Heart left ventricle (tissue), 16 donors: ENCODE data around the gene IL1RAPL1. TPM values are rescaled to one million over a fixed set of nuclear protein-coding genes. Genes with fewer than 3 reads are reported as not detected.
A peak's percentile ranks its signal among the peaks of the same experiment; 100 is the strongest.

ENCODE experiments used
- ATAC-seq, 4 donors: fragments of 200-7000 bp; cut with Tn5 transposase; one replicate each; pipeline ENCODE4 v1.9.1; 2020 to 2022; ENCODE audit warnings: moderate library complexity in 4 of 4, mild to moderate bottlenecking in 3 of 4, moderate number of reproducible peaks in 1 of 4
- DNase-seq, 5 donors: peaks; one replicate each; pipeline ENCODE4 v3.0.0-alpha.2; 2020
- H3K27ac ChIP-seq, 12 donors: fragments of 200-600 bp; sonication (generic) in 4 of 12; one replicate each; pipeline versions ENCODE4 v1.5.0 to v1.8.0; 2016 to 2022; ENCODE audit warnings: mild to moderate bottlenecking in 2 of 12
- H3K27me3 ChIP-seq, 9 donors: fragments of 200-600 bp; sonication (generic) in 2 of 9; one replicate each; pipeline versions ENCODE4 v1.5.1 to v1.8.0; 2016 to 2022; ENCODE audit warnings: mild to moderate bottlenecking in 3 of 9
- H3K36me3 ChIP-seq, 9 donors: fragments of 200-600 bp; sonication (generic) in 2 of 9; one replicate each; pipeline versions ENCODE4 v1.5.0 to v1.8.0; 2018 to 2022; ENCODE audit warnings: mild to moderate bottlenecking in 2 of 9
- H3K4me1 ChIP-seq, 12 donors: fragments of 200-600 bp; sonication (generic) in 4 of 12; one replicate each; pipeline versions ENCODE4 v1.5.0 to v1.8.0; 2016 to 2022; ENCODE audit warnings: mild to moderate bottlenecking in 3 of 12
- H3K4me3 ChIP-seq, 12 donors: fragments of 200-600 bp; sonication (generic) in 4 of 12; one replicate each; pipeline versions ENCODE4 v1.5.0 to v1.8.0; 2017 to 2022; ENCODE audit warnings: mild to moderate bottlenecking in 9 of 12, moderate library complexity in 4 of 12
- H3K9me3 ChIP-seq, 12 donors: fragments of 200-600 bp; sonication (generic) in 4 of 12; one replicate each; pipeline versions ENCODE4 v1.5.0 to v1.8.0; 2016 to 2022; ENCODE audit warnings: mild to moderate bottlenecking in 1 of 12
- CTCF ChIP-seq, 12 donors: fragments of 200-600 bp; sonication (generic) in 4 of 12; IDR thresholded peaks; one replicate each; pipeline versions ENCODE4 v1.5.0 to v1.8.0; 2018 to 2022; ENCODE audit warnings: antibody characterized with exemption in 12 of 12, mild to moderate bottlenecking in 5 of 12
- POLR2A ChIP-seq, 2 donors: fragments of 450-650 bp; IDR thresholded peaks; one replicate each; pipeline ENCODE4 v1.6.1; 2017; ENCODE audit warnings: antibody characterized with exemption in 2 of 2, mild to moderate bottlenecking in 2 of 2, moderate library complexity in 2 of 2
- WGBS, 4 donors: extraction: QIAGEN DNeasy Blood & Tissue Kit in 2 of 4; methylation state at CpG; one replicate each; pipeline versions ENCODE4 v1.1.5 to v1.1.7; 2013 to 2018; 5-methylcytosine and 5-hydroxymethylcytosine counted together
- intact Hi-C, 10 donors: fragments of 100-400 bp; cut with DNase I; formaldehyde crosslinking; loops; one replicate each; pipeline versions ENCODE4 v1.11.1 to v1.14.2; 2022
- polyA plus RNA-seq, 2 donors: library from polyadenylated mRNA; stranded (reverse); fragments of 200-250 nt; gene quantifications; one replicate each; pipeline ENCODE4 v1.2.3, GENCODE V29; 2013
- total RNA-seq, 9 donors: library from RNA; depleted of rRNA in 2 of 9; stranded (reverse); fragments of >200 nt in 2 of 9; fragmentation: NEBNext Ultra II Directional in 3 of 9; extraction: Animal tissue kit (Norgen Biotek cat#: 25700) in 3 of 9; gene quantifications; one replicate each; pipeline versions ENCODE4 v1.1.0 to v1.2.4, GENCODE V29; 2016 to 2023
- donor health status: ischemic (EF 13 %, LVEDD 7.1; RV severe dilation, severe dysfunction).
- donor health status: healthy with polysubstance abuse.
- donor health status: DM: no; HTN: yes; CAD: no.
- donor health status: DM: no; HTN: no; CAD: no.
- donor health status: ischemic (EF 25% LVEDD 6.9; RV normal size, moderate dysfunction).
- donor health status: ischemic (EF 25% LVEDD 5.7; RV mildly dilated, moderate dysfunction).
- donor health status: healthy.
- donor health status: DM: yes; HTN: yes; CAD: no.
- donor health status: ischemic (EF 35%, LVEDD 5.7; RV mildly dilated, moderate dysfunction).
- donor health status: nonischemic (EF 11% LVEDD 7.7; RV severe dilation, severe dysfunction).
- donor health status: DM: yes; HTN: yes; CAD: no.
- donor health status: PGD.
- donor health status: ischemic (EF 29% LVEDD 5.4; RV normal size, mild dysfunction).
- donor health status: nonischemic (EF 23%, LVEDD 6.1; RV moderate dilation, normal function).

The IL1RAPL1 gene
- total and polyA plus RNA-seq, 11 donors = 0.42 to 4.7 (median 2.3) TPM

GRCh38 chrX:29890004-29890403 lies 1302.8 kb downstream of the IL1RAPL1 start:
- TF ChIP-seq CTCF (IDR thresholded peaks at IDR 0.05) (no peak), POLR2A (IDR thresholded peaks at IDR 0.05) (no peak)
- no peaks in the 10 kb centered on the region for H3K9me3 ChIP-seq

GRCh38 chrX:29890646-29891200 lies 1303.5 kb downstream of the IL1RAPL1 start:
- H3K9me3 ChIP-seq = no peaks in the 10 kb centered on the region
- DNase-seq = no peak
- WGBS, 4 donors = 64 to 85% (median 76%) methylated on average over 2 of the region's 2 CpGs
- ATAC-seq = no peak
- TF ChIP-seq POLR2A (IDR thresholded peaks at IDR 0.05) = no peak
- TF ChIP-seq CTCF (IDR thresholded peaks at IDR 0.05) = no peak
- no peak overlapping the region for H3K27ac ChIP-seq
- intact Hi-C loops = no loop called here
- no peak overlapping the region for H3K4me3 ChIP-seq
- no peaks in the 10 kb centered on the region for H3K27me3 ChIP-seq
- no peaks in the 10 kb centered on the region for H3K36me3 ChIP-seq
- no peaks in the 10 kb centered on the region for H3K4me1 ChIP-seq

More at GRCh38 chrX:29890004-29890403, 1302.8 kb downstream of the IL1RAPL1 start:
- WGBS, 4 donors = 77 to 93% (median 85%) methylated on average over 2 of the region's 2 CpGs
- Histone ChIP-seq H3K4me3 (no peak overlapping the region), H3K36me3 (no peaks in the 10 kb centered on the region), H3K4me1 (no peaks in the 10 kb centered on the region), H3K27ac (no peak overlapping the region), H3K27me3 (no peaks in the 10 kb centered on the region)
- DNase-seq = no peak
- no peak for ATAC-seq
- intact Hi-C loops = no loop called here

GRCh38 chrX:29902004-29902403 lies 1314.8 kb downstream of the IL1RAPL1 start:
- Histone ChIP-seq H3K36me3 (no peaks in the 10 kb centered on the region), H3K9me3 (no peaks in the 10 kb centered on the region), H3K4me1 (no peaks in the 10 kb centered on the region), H3K27me3 (no peaks in the 10 kb centered on the region), H3K4me3 (no peak overlapping the region), H3K27ac (no peak overlapping the region)
- 67 to 82% (median 70%) methylated on average over 3 of the region's 3 CpGs for WGBS, 4 donors
- intact Hi-C loops = no loop called here
- DNase-seq (no peak), ATAC-seq (no peak)
- TF ChIP-seq POLR2A (IDR thresholded peaks at IDR 0.05) (no peak), CTCF (IDR thresholded peaks at IDR 0.05) (no peak)

GRCh38 chrX:29903360-29903759 lies 1316.1 kb downstream of the IL1RAPL1 start:
- ATAC-seq (no peak), DNase-seq (no peak)
- Histone ChIP-seq H3K27me3 (no peaks in the 10 kb centered on the region), H3K36me3 (no peaks in the 10 kb centered on the region), H3K4me1 (no peaks in the 10 kb centered on the region), H3K9me3 (no peaks in the 10 kb centered on the region), H3K4me3 (peak overlapping the region in 2 of 12 donors; percentile 3 to 12), H3K27ac (no peak overlapping the region)
- TF ChIP-seq POLR2A (IDR thresholded peaks at IDR 0.05) = no peak
- TF ChIP-seq CTCF (IDR thresholded peaks at IDR 0.05) = peak in 5 of 12 donors; percentile 6 to 30 (median 16)
- intact Hi-C loops = no loop called here
